Activated T-cell treated with anti-CD3 and anti-CD28 coated beads, Interleukin-2, amount 50 U/mL, for 4 hours (primary cell): Measurements from ENCODE around the gene CD63. TPM values are rescaled to one million over a fixed set of nuclear protein-coding genes. Genes with fewer than 3 reads are reported as not detected.

Experiments
- ATAC-seq, 2 donors: fragments of 200-7000 bp; cut with Tn5 transposase; one replicate each; pipeline ENCODE4 v1.10.0; 2021
- DNase-seq: peaks from one replicate; pipeline ENCODE4 v3.0.0-alpha.2; 2020
- H3K27me3 Mint-ChIP-seq: one replicate; pipeline ENCODE4 v1.8.0; 2021; ENCODE audit warnings: low read depth, mixed read lengths
- H3K36me3 Mint-ChIP-seq: one replicate; pipeline ENCODE4 v1.8.0; 2022; ENCODE audit warnings: mixed read lengths; ENCODE audit not compliant: insufficient read depth
- H3K4me1 Mint-ChIP-seq: one replicate; pipeline ENCODE4 v1.8.0; 2021; ENCODE audit warnings: low read depth, mixed read lengths
- H3K4me3 Mint-ChIP-seq: one replicate; pipeline ENCODE4 v1.8.0; 2021; ENCODE audit warnings: mild to moderate bottlenecking, moderate library complexity, mixed read lengths
- H3K9me3 Mint-ChIP-seq: one replicate; pipeline ENCODE4 v1.8.0; 2021; ENCODE audit warnings: mixed read lengths
- total RNA-seq, 3 donors: library from RNA; stranded (reverse); gene quantifications; one replicate each; pipeline ENCODE4 v1.2.1, GENCODE V29; 2021

Gene CD63
- total RNA-seq, 3 donors from 2014 or later = 158 to 177 (median 177) TPM

- Mint-ChIP-seq H3K36me3 (peaks cover 6% of the 10 kb centered on the region), H3K4me1 (peaks cover 35% of the 10 kb centered on the region), H3K27me3 (peaks cover under 1% of the 10 kb centered on the region), H3K9me3 (no peaks in the 10 kb centered on the region), H3K4me3 (no peak overlapping the region)
- DNase-seq (no peak), ATAC-seq (no peak)
These were observed 7.8 kb downstream of the CD63 start for GRCh38 chr12:55720894-55721444.

GRCh38 chr12:55720071-55720564, 8.7 kb downstream of the CD63 start, which contains the start of gene RDH5:
TSS of gene RDH5 (plus strand) at chr12:55720393. CDS start at chr12:55721185, 792 bp downstream.
- DNase-seq (no peak), ATAC-seq (no peak)
- Mint-ChIP-seq H3K9me3 (no peaks in the 10 kb centered on the region), H3K36me3 (peaks cover 4% of the 10 kb centered on the region), H3K27me3 (peaks cover 2% of the 10 kb centered on the region), H3K4me3 (no peak within 1 kb of the TSS), H3K4me1 (peaks cover 36% of the 10 kb centered on the region)

GRCh38 chr12:55719371-55719770, 9.4 kb downstream of the CD63 start:
- H3K4me3 Mint-ChIP-seq = no peak overlapping the region
- no peak for ATAC-seq
- H3K9me3 Mint-ChIP-seq = no peaks in the 10 kb centered on the region
- no peak for DNase-seq
- peaks cover 29% of the 10 kb centered on the region for H3K4me1 Mint-ChIP-seq
- no peaks in the 10 kb centered on the region for H3K36me3 Mint-ChIP-seq
- peaks cover 2% of the 10 kb centered on the region for H3K27me3 Mint-ChIP-seq

GRCh38 chr12:55718624-55719275, 10.1 kb downstream of the CD63 start:
- H3K9me3 Mint-ChIP-seq = no peaks in the 10 kb centered on the region
- no peaks in the 10 kb centered on the region for H3K36me3 Mint-ChIP-seq
- DNase-seq (no peak), ATAC-seq (no peak)
- no peak overlapping the region for H3K4me3 Mint-ChIP-seq
- peaks cover 29% of the 10 kb centered on the region for H3K4me1 Mint-ChIP-seq
- peaks cover 2% of the 10 kb centered on the region for H3K27me3 Mint-ChIP-seq

- Mint-ChIP-seq H3K9me3 (no peaks in the 10 kb centered on the region), H3K36me3 (no peaks in the 10 kb centered on the region), H3K27me3 (peaks cover 2% of the 10 kb centered on the region), H3K4me1 (peaks cover 29% of the 10 kb centered on the region), H3K4me3 (no peak overlapping the region)
- no peak for ATAC-seq
- no peak for DNase-seq
These were observed 10.8 kb downstream of the CD63 start for GRCh38 chr12:55718015-55718414.

- Mint-ChIP-seq H3K9me3 (no peaks in the 10 kb centered on the region), H3K4me3 (peak overlapping the region; percentile 92), H3K27me3 (peaks cover 2% of the 10 kb centered on the region), H3K36me3 (no peaks in the 10 kb centered on the region), H3K4me1 (peaks cover 29% of the 10 kb centered on the region)
- ATAC-seq (peak; percentile 22 to 23), DNase-seq (no peak)
These were observed 11.5 kb downstream of the CD63 start for GRCh38 chr12:55717011-55718007.

- peaks cover 2% of the 10 kb centered on the region for H3K27me3 Mint-ChIP-seq
- DNase-seq = no peak
- H3K4me3 Mint-ChIP-seq = peak overlapping the region; percentile 92
- no peak for ATAC-seq
- peaks cover 29% of the 10 kb centered on the region for H3K4me1 Mint-ChIP-seq
- H3K36me3 Mint-ChIP-seq = no peaks in the 10 kb centered on the region
- no peaks in the 10 kb centered on the region for H3K9me3 Mint-ChIP-seq
These were observed 12.2 kb downstream of the CD63 start for GRCh38 chr12:55716582-55716957.

GRCh38 chr12:55715833-55716581, 12.8 kb downstream of the CD63 start, which contains the start of gene BLOC1S1:
TSS of gene BLOC1S1 (plus strand) at chr12:55716046. CDS start at chr12:55716052, 6 bp downstream.
- peak; percentile 96 to 98 for ATAC-seq
- peaks cover 29% of the 10 kb centered on the region for H3K4me1 Mint-ChIP-seq

GRCh38 chr12:55715169-55715764, 13.5 kb downstream of the CD63 start:
- Mint-ChIP-seq H3K4me3 (peak overlapping the region; percentile 92), H3K36me3 (no peaks in the 10 kb centered on the region)
- no peak for ATAC-seq

More at GRCh38 chr12:55715833-55716581, 12.8 kb downstream of the CD63 start, which contains the start of gene BLOC1S1:
- Mint-ChIP-seq H3K27me3 (peaks cover 2% of the 10 kb centered on the region), H3K36me3 (no peaks in the 10 kb centered on the region), H3K4me3 (peak within 1 kb of the TSS; percentile 92), H3K9me3 (no peaks in the 10 kb centered on the region)
- peak; percentile 89 for DNase-seq

GRCh38 chr12:55713721-55714120, 15.1 kb downstream of the CD63 start:
- no peak for ATAC-seq
- Mint-ChIP-seq H3K4me1 (peaks cover 32% of the 10 kb centered on the region), H3K9me3 (no peaks in the 10 kb centered on the region), H3K36me3 (no peaks in the 10 kb centered on the region), H3K27me3 (peaks cover 8% of the 10 kb centered on the region), H3K4me3 (no peak overlapping the region)
- DNase-seq = no peak

More at GRCh38 chr12:55715169-55715764, 13.5 kb downstream of the CD63 start:
- Mint-ChIP-seq H3K27me3 (peaks cover 2% of the 10 kb centered on the region), H3K9me3 (no peaks in the 10 kb centered on the region), H3K4me1 (peaks cover 27% of the 10 kb centered on the region)
- no peak for DNase-seq

- peaks cover 13% of the 10 kb centered on the region for H3K27me3 Mint-ChIP-seq
- DNase-seq = no peak
- no peaks in the 10 kb centered on the region for H3K36me3 Mint-ChIP-seq
- H3K4me1 Mint-ChIP-seq = peaks cover 34% of the 10 kb centered on the region
- no peaks in the 10 kb centered on the region for H3K9me3 Mint-ChIP-seq
- no peak for ATAC-seq
- H3K4me3 Mint-ChIP-seq = no peak overlapping the region
These were observed 16.0 kb downstream of the CD63 start for GRCh38 chr12:55712700-55713415.

- Mint-ChIP-seq H3K27me3 (peaks cover 17% of the 10 kb centered on the region), H3K9me3 (no peaks in the 10 kb centered on the region), H3K4me3 (no peak overlapping the region), H3K36me3 (no peaks in the 10 kb centered on the region), H3K4me1 (peaks cover 30% of the 10 kb centered on the region)
- DNase-seq (no peak), ATAC-seq (no peak)
These were observed 16.8 kb downstream of the CD63 start for GRCh38 chr12:55711786-55712553.
